ENCODE measurements around the gene CNTNAP2. TPM values are rescaled to one million over a fixed set of nuclear protein-coding genes. Genes with fewer than 3 reads are reported as not detected.

The CNTNAP2 gene
- total and polyA plus RNA-seq, 2 of the 8 experiments (the other 6 are each of a cell fraction or from before 2014, with no cell fraction given), result 27.9 to 71.0 TPM

GRCh38 chr7:148155000-148155399 is 2038.4 kb downstream of the CNTNAP2 start (continued):
- no peak for TF ChIP-seq CHD7 (IDR thresholded peaks at IDR 0.05; ENCODE audit: insufficient replicate concordance, low read length)
- TF ChIP-seq EGR1 (IDR thresholded peaks at IDR 0.05; ENCODE audit: borderline replicate concordance, low read depth, low read length), result no peak
- TF ChIP-seq SAP30 (IDR thresholded peaks at IDR 0.05; ENCODE audit: insufficient read depth, insufficient replicate concordance, low read length), result no peak
- no peak for TF ChIP-seq BRCA1 (IDR thresholded peaks at IDR 0.05; ENCODE audit: low read depth, low read length)
- TF ChIP-seq KDM4A (IDR thresholded peaks at IDR 0.05; ENCODE audit: low read depth, low read length, severe bottlenecking), result no peak
- no peak for TF ChIP-seq EP300 (IDR thresholded peaks at IDR 0.05; ENCODE audit: borderline replicate concordance in 1 of 2, low read depth in 2 of 2, low read length in 2 of 2)
- TF ChIP-seq SIRT6 (IDR thresholded peaks at IDR 0.05; ENCODE audit: low read length), result no peak
- no peak for TF ChIP-seq JUND (IDR thresholded peaks at IDR 0.05; ENCODE audit: low read length)
- no peak for TF ChIP-seq RAD21 (IDR thresholded peaks at IDR 0.05 in 1 of 2, conservative IDR thresholded peaks at IDR 0.05 in 1 of 2; ENCODE audit: low read depth in 2 of 2, low read length in 2 of 2)
- no peak for TF ChIP-seq BCL11A (IDR thresholded peaks at IDR 0.05; ENCODE audit: low read depth in 2 of 2, low read length in 2 of 2)
- no peak for TF ChIP-seq CHD1 (IDR thresholded peaks at IDR 0.05; ENCODE audit: low read depth, low read length)
- no peak for TF ChIP-seq TBP (IDR thresholded peaks at IDR 0.05; ENCODE audit: low read depth, low read length)
